Esophagus (tissue), 2 donors: Measurements from ENCODE around the gene DIPK1A. TPM values are rescaled to one million over a fixed set of nuclear protein-coding genes. Genes with fewer than 3 reads are reported as not detected.

ENCODE experiments used
- H3K27ac ChIP-seq, 2 donors: one replicate each; pipeline ENCODE4 v1.5.1; 2013; ENCODE audit warnings: low read depth in 2 of 2, mild to moderate bottlenecking in 2 of 2, inconsistent platforms in 1 of 2, low read length in 1 of 2, moderate library complexity in 1 of 2
- H3K27me3 ChIP-seq, 2 donors: one replicate each; pipeline ENCODE4 v1.6.1; 2013; ENCODE audit warnings: low read length in 2 of 2, control low read depth in 1 of 2, mild to moderate bottlenecking in 1 of 2; ENCODE audit not compliant: insufficient read depth in 2 of 2, control insufficient read depth in 1 of 2
- H3K36me3 ChIP-seq, 2 donors: one replicate each; pipeline ENCODE4 v1.6.1; 2013; ENCODE audit warnings: low read length in 1 of 2; ENCODE audit not compliant: control insufficient read depth in 2 of 2, insufficient read depth in 2 of 2
- H3K4me1 ChIP-seq, 2 donors: one replicate each; pipeline ENCODE4 v1.6.1; 2013; ENCODE audit warnings: low read length in 1 of 2; ENCODE audit not compliant: control insufficient read depth in 2 of 2, insufficient read depth in 2 of 2
- H3K4me3 ChIP-seq, 2 donors: one replicate each; pipeline ENCODE4 v1.5.1; 2013; ENCODE audit warnings: low read length in 2 of 2, mild to moderate bottlenecking in 2 of 2, low read depth in 1 of 2, moderate library complexity in 1 of 2
- H3K9me3 ChIP-seq, 2 donors: one replicate each; pipeline ENCODE4 v1.6.1; 2013; ENCODE audit warnings: mild to moderate bottlenecking in 2 of 2, low read depth in 1 of 2, low read length in 1 of 2, moderate library complexity in 1 of 2; ENCODE audit not compliant: control insufficient read depth in 2 of 2, insufficient read depth in 1 of 2
- WGBS, 2 donors: extraction: QIAGEN DNeasy Blood & Tissue Kit; methylation state at CpG; one replicate each; pipeline ENCODE4 v1.1.7; 2013; 5-methylcytosine and 5-hydroxymethylcytosine counted together
- polyA plus RNA-seq, 2 donors: library from polyadenylated mRNA; stranded (reverse); fragments of 200-250 nt; gene quantifications; one replicate each; pipeline ENCODE4 v1.2.3, GENCODE V29; 2013
- donor health status: healthy with polysubstance abuse.
- donor health status: Bipolar disorder and iron deficiency.

DIPK1A gene
- polyA plus RNA-seq, 2 donors = 2.3 to 4.5 TPM

DNA sequence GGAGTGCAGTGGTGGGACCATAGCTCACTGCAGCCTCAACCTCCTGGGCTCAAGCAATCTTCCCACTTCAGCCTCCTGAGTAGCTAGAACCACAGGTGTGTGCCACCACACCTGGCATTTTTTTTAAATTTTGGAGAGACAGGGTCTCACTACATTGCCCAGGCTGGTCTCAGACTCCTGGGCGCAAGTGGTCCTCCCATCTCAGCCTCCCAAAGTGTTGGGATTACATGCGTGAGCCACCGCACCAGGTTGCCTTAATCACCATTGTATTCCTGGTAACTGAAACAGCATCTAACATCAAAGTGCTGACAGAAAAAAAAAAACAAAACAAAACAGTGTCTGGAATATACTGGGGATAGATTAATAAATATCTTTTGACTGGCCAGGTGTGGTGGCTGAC, 111.2 kb downstream of the DIPK1A start:
- H3K27me3 ChIP-seq = no peaks in the 10 kb centered on the region
- no peaks in the 10 kb centered on the region for H3K9me3 ChIP-seq
- 96 to 97% methylated on average over 3 of the region's 3 CpGs for WGBS, 2 donors
- no peaks in the 10 kb centered on the region for H3K36me3 ChIP-seq
- H3K4me3 ChIP-seq = no peak overlapping the region
- peaks cover 0 to 2% of the 10 kb centered on the region in 2 donors for H3K4me1 ChIP-seq
- H3K27ac ChIP-seq = no peak overlapping the region

- Histone ChIP-seq H3K27me3 (no peaks in the 10 kb centered on the region), H3K36me3 (peaks cover 0 to 4% of the 10 kb centered on the region in 2 donors), H3K9me3 (no peaks in the 10 kb centered on the region), H3K4me1 (peaks cover 0 to 2% of the 10 kb centered on the region in 2 donors), H3K4me3 (no peak overlapping the region), H3K27ac (peak overlapping the region in 1 of 2 donors; percentile 15)
- 47 to 48% methylated on average over 4 of the region's 4 CpGs for WGBS, 2 donors
These were observed 113.1 kb downstream of the DIPK1A start for GRCh38 chr1:92848201-92848600.

- no peak overlapping the region for H3K4me3 ChIP-seq
- H3K27me3 ChIP-seq = no peaks in the 10 kb centered on the region
- no peak overlapping the region for H3K27ac ChIP-seq
- 58 to 61% methylated on average over 3 of the region's 3 CpGs for WGBS, 2 donors
- H3K9me3 ChIP-seq = no peaks in the 10 kb centered on the region
- no peaks in the 10 kb centered on the region for H3K4me1 ChIP-seq
- peaks cover 0 to 4% of the 10 kb centered on the region in 2 donors for H3K36me3 ChIP-seq
These were observed 115.4 kb downstream of the DIPK1A start for GRCh38 chr1:92845908-92846307.

DNA sequence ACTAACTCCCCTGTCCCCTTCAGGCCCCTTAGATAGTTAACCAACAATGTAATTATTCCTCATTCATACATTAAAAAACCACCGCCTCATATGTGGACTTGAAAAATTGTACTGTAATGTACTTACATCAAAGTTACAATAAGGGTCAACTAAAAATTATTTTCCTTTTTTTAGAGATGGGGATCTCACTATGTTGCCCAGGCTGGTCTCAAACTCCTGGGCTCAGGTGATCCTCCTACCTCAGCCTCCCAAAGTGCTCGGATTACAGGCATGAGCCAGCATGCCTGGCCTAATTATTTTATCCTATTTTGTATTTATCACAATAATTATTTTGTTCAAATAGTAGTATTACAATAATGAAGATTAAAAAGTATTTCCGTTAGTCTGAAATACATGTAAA, 116.8 kb downstream of the DIPK1A start:
- Histone ChIP-seq H3K4me3 (no peak overlapping the region), H3K27me3 (no peaks in the 10 kb centered on the region), H3K4me1 (no peaks in the 10 kb centered on the region), H3K9me3 (no peaks in the 10 kb centered on the region), H3K36me3 (peaks cover 2 to 7% of the 10 kb centered on the region in 2 donors), H3K27ac (no peak overlapping the region)
- 96 to 99% methylated on average over 3 of the region's 3 CpGs for WGBS, 2 donors

- Histone ChIP-seq H3K9me3 (no peaks in the 10 kb centered on the region), H3K36me3 (peaks cover 2 to 7% of the 10 kb centered on the region in 2 donors), H3K4me3 (no peak overlapping the region), H3K4me1 (no peaks in the 10 kb centered on the region), H3K27ac (no peak overlapping the region), H3K27me3 (no peaks in the 10 kb centered on the region)
- 90 to 91% methylated on average over 8 of the region's 8 CpGs for WGBS, 2 donors
These were observed 117.6 kb downstream of the DIPK1A start for GRCh38 chr1:92843429-92844352.

GRCh38 chr1:92843046-92843423, 118.2 kb downstream of the DIPK1A start:
- H3K36me3 ChIP-seq = peaks cover 4 to 7% of the 10 kb centered on the region in 2 donors
- 43 to 44% methylated on average over 2 of the region's 2 CpGs for WGBS, 2 donors

GRCh38 chr1:92842082-92843045, 118.9 kb downstream of the DIPK1A start:
- no peaks in the 10 kb centered on the region for H3K9me3 ChIP-seq
- no peaks in the 10 kb centered on the region for H3K27me3 ChIP-seq
- H3K4me1 ChIP-seq = no peaks in the 10 kb centered on the region
- 80 to 81% methylated on average over 4 of the region's 4 CpGs for WGBS, 2 donors
- peaks cover 4 to 7% of the 10 kb centered on the region in 2 donors for H3K36me3 ChIP-seq
- no peak overlapping the region for H3K27ac ChIP-seq
- H3K4me3 ChIP-seq = no peak overlapping the region

More at GRCh38 chr1:92843046-92843423, 118.2 kb downstream of the DIPK1A start:
- no peaks in the 10 kb centered on the region for H3K27me3 ChIP-seq
- no peak overlapping the region for H3K27ac ChIP-seq
- no peaks in the 10 kb centered on the region for H3K4me1 ChIP-seq
- no peak overlapping the region for H3K4me3 ChIP-seq
- H3K9me3 ChIP-seq = no peaks in the 10 kb centered on the region

DNA sequence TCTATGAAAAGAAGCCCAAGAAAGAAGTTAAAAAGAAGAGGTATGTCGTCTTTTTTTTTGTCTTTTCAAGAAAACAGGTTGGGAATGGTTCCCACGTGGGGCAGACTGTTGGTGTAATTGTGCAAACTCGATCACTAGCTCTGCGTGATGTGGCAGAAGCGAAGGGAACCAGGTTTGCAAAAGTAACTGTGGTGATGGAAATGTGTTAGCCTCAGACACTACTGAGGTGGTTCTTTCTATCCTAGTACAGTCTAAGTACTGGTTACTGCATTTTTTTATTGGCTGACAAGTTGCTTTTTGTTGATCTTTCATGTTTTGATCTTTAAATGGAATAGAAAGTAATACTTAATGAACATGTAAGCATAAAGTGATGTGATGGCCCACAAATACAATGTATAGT, 120.7 kb downstream of the DIPK1A start:
- Histone ChIP-seq H3K9me3 (no peaks in the 10 kb centered on the region), H3K4me3 (no peak overlapping the region), H3K27ac (no peak overlapping the region), H3K4me1 (no peaks in the 10 kb centered on the region), H3K36me3 (peaks cover 4 to 7% of the 10 kb centered on the region in 2 donors), H3K27me3 (no peaks in the 10 kb centered on the region)
- WGBS, 2 donors = 56 to 68% methylated on average over 5 of the region's 5 CpGs

GRCh38 chr1:92839442-92839841, 121.8 kb downstream of the DIPK1A start:
- peaks cover 4 to 7% of the 10 kb centered on the region in 2 donors for H3K36me3 ChIP-seq
- no peaks in the 10 kb centered on the region for H3K27me3 ChIP-seq
- H3K27ac ChIP-seq = no peak overlapping the region
- no peaks in the 10 kb centered on the region for H3K9me3 ChIP-seq
- H3K4me1 ChIP-seq = no peaks in the 10 kb centered on the region
- 45 to 53% methylated on average over 2 of the region's 2 CpGs for WGBS, 2 donors
- no peak overlapping the region for H3K4me3 ChIP-seq
